Astrocyte (in vitro differentiated cells and primary cell): ENCODE data around the gene DOCK3. TPM values are rescaled to one million over a fixed set of nuclear protein-coding genes. Genes with fewer than 3 reads are reported as not detected.

Source experiments
- DNase-seq: peaks from one replicate; pipeline ENCODE4 v3.0.0-alpha.2; 2010; ENCODE audit warnings: low read depth
- FAIRE-seq: peaks from 2 replicates; lab custom pipeline; 2011; peaks lifted over from hg19 to GRCh38; lab: Jason Lieb, UNC
- H2AFZ ChIP-seq: 2 replicates; pipeline ENCODE4 v1.6.0; 2012; ENCODE audit warnings: low read depth, low read length, inconsistent platforms
- H3K27ac ChIP-seq: 2 replicates; pipeline ENCODE4 v1.5.1; 2011; ENCODE audit warnings: low read depth, low read length, inconsistent platforms
- H3K27me3 ChIP-seq: 2 replicates; pipeline ENCODE4 v1.6.0; 2011; ENCODE audit warnings: low read length, inconsistent platforms; ENCODE audit not compliant: insufficient read depth
- H3K36me3 ChIP-seq: 2 replicates; pipeline ENCODE4 v1.5.1; 2011; ENCODE audit warnings: low read length, inconsistent platforms; ENCODE audit not compliant: insufficient read depth
- H3K4me1 ChIP-seq: 2 replicates; pipeline ENCODE4 v1.5.1; 2011; ENCODE audit warnings: low read length, inconsistent platforms; ENCODE audit not compliant: insufficient read depth
- H3K4me2 ChIP-seq: 2 replicates; pipeline ENCODE4 v1.6.0; 2012; ENCODE audit warnings: low read length, inconsistent platforms
- H3K4me3 ChIP-seq: 2 replicates; pipeline ENCODE4 v1.5.1; 2011; ENCODE audit warnings: low read depth, mild to moderate bottlenecking, low read length, inconsistent platforms; ENCODE audit not compliant: insufficient read depth
- H3K79me2 ChIP-seq: 2 replicates; pipeline ENCODE4 v1.6.0; 2012; ENCODE audit warnings: mild to moderate bottlenecking, low read length, inconsistent platforms; ENCODE audit not compliant: insufficient read depth
- H3K9ac ChIP-seq: 2 replicates; pipeline ENCODE4 v1.6.0; 2012; ENCODE audit warnings: mild to moderate bottlenecking, low read length, inconsistent platforms
- H3K9me3 ChIP-seq: 2 replicates; pipeline ENCODE4 v1.5.1; 2012; ENCODE audit warnings: low read depth, mild to moderate bottlenecking, low read length, inconsistent platforms; ENCODE audit not compliant: insufficient read depth
- H4K20me1 ChIP-seq: 2 replicates; pipeline ENCODE4 v1.6.0; 2012; ENCODE audit warnings: low read length, inconsistent platforms; ENCODE audit not compliant: insufficient read depth
- H3K27ac Mint-ChIP-seq: one replicate; pipeline ENCODE4 v1.8.0; 2021; ENCODE audit warnings: mild to moderate bottlenecking, mixed read lengths; ENCODE audit not compliant: unreplicated experiment
- H3K27me3 Mint-ChIP-seq: one replicate; pipeline ENCODE4 v1.8.0; 2021; ENCODE audit warnings: low read depth, mixed read lengths; ENCODE audit not compliant: unreplicated experiment
- H3K36me3 Mint-ChIP-seq: one replicate; pipeline ENCODE4 v1.8.0; 2021; ENCODE audit warnings: low read depth, mixed read lengths; ENCODE audit not compliant: unreplicated experiment
- H3K4me1 Mint-ChIP-seq: one replicate; pipeline ENCODE4 v1.8.0; 2021; ENCODE audit warnings: low read depth, mixed read lengths; ENCODE audit not compliant: unreplicated experiment
- H3K4me3 Mint-ChIP-seq: one replicate; pipeline ENCODE4 v1.8.0; 2021; ENCODE audit warnings: mild to moderate bottlenecking, moderate library complexity, mixed read lengths; ENCODE audit not compliant: unreplicated experiment
- H3K9me3 Mint-ChIP-seq: one replicate; pipeline ENCODE4 v1.8.0; 2021; ENCODE audit warnings: mild to moderate bottlenecking, mixed read lengths; ENCODE audit not compliant: unreplicated experiment
- EZH2 ChIP-seq: IDR thresholded peaks from 2 replicates; pipeline ENCODE4 v1.6.1; 2012; ENCODE audit warnings: mild to moderate bottlenecking, low read length, inconsistent platforms; ENCODE audit not compliant: insufficient read depth
- total RNA-seq: library from RNA; stranded (reverse); gene quantifications from 2 replicates; pipeline ENCODE4 v1.2.1, GENCODE V29; 2021
- TF ChIP-seq, protein P1 (sequence below): IDR thresholded peaks from 2 replicates; pipeline ENCODE4 v1.5.1; 2011; ENCODE audit warnings: low read depth, mild to moderate bottlenecking, inconsistent platforms, low read length, moderate library complexity; ENCODE audit not compliant: insufficient read depth

Gene DOCK3
- total RNA-seq, 1 donor from 2014 or later, result 3.3 TPM

- FAIRE-seq, result no peak
- H3K36me3 Mint-ChIP-seq, result peaks cover 7% of the 10 kb centered on the region
- no peak overlapping the region for H3K27ac Mint-ChIP-seq
- Histone ChIP-seq H3K36me3 (peaks cover 21% of the 10 kb centered on the region), H4K20me1 (peaks cover 18% of the 10 kb centered on the region), H3K27ac (no peak overlapping the region), H3K4me2 (no peak overlapping the region), H2AFZ (no peak overlapping the region), H3K79me2 (no peaks in the 10 kb centered on the region), H3K4me1 (no peaks in the 10 kb centered on the region), H3K27me3 (no peaks in the 10 kb centered on the region), H3K4me3 (no peak overlapping the region), H3K9me3 (no peaks in the 10 kb centered on the region), H3K9ac (no peak overlapping the region)
- H3K4me3 Mint-ChIP-seq, result no peak overlapping the region
- TF ChIP-seq, protein P1, sequence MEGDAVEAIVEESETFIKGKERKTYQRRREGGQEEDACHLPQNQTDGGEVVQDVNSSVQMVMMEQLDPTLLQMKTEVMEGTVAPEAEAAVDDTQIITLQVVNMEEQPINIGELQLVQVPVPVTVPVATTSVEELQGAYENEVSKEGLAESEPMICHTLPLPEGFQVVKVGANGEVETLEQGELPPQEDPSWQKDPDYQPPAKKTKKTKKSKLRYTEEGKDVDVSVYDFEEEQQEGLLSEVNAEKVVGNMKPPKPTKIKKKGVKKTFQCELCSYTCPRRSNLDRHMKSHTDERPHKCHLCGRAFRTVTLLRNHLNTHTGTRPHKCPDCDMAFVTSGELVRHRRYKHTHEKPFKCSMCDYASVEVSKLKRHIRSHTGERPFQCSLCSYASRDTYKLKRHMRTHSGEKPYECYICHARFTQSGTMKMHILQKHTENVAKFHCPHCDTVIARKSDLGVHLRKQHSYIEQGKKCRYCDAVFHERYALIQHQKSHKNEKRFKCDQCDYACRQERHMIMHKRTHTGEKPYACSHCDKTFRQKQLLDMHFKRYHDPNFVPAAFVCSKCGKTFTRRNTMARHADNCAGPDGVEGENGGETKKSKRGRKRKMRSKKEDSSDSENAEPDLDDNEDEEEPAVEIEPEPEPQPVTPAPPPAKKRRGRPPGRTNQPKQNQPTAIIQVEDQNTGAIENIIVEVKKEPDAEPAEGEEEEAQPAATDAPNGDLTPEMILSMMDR, result no peak
- TF ChIP-seq EZH2, result no peak
- H3K4me1 Mint-ChIP-seq, result no peaks in the 10 kb centered on the region
- H3K9me3 Mint-ChIP-seq, result no peaks in the 10 kb centered on the region
- DNase-seq, result no peak
- no peaks in the 10 kb centered on the region for H3K27me3 Mint-ChIP-seq
Observed at GRCh38 chr3:51408021-51408420, 733.3 kb downstream of the DOCK3 start.

DNA sequence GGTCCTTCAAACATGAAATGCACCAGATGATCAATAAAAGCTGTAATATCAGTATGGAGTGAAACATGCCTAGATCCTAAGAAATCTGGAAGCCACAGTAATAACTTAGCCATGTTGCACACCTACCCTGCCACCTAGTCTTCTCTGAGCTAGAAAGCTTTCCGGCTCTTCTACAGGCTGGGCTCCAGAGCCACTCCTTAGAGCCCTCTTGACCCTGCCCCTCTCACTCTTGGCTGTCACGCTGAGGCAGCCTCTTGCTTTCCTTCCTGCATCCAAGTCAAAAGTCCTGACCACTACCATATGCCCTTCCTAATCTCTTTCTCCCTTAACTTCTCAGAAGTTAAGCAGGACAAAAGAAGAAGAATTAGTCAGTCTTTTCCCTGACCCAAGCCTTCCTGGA lies 734.1 kb downstream of the DOCK3 start:
- H3K27ac ChIP-seq, result no peak overlapping the region
- TF ChIP-seq, protein P1, result no peak
- no peak for TF ChIP-seq EZH2
- DNase-seq (no peak), FAIRE-seq (no peak)
- H3K9me3 Mint-ChIP-seq, result no peaks in the 10 kb centered on the region
- H3K36me3 ChIP-seq, result peaks cover 24% of the 10 kb centered on the region
- no peak overlapping the region for H3K4me3 Mint-ChIP-seq
- peaks cover 6% of the 10 kb centered on the region for H3K36me3 Mint-ChIP-seq
- no peak overlapping the region for H3K4me2 ChIP-seq
- no peak overlapping the region for H3K27ac Mint-ChIP-seq
- H3K4me3 ChIP-seq, result no peak overlapping the region
- H3K79me2 ChIP-seq, result no peaks in the 10 kb centered on the region
- H3K27me3 ChIP-seq, result no peaks in the 10 kb centered on the region
- no peaks in the 10 kb centered on the region for H3K4me1 ChIP-seq
- no peaks in the 10 kb centered on the region for H3K27me3 Mint-ChIP-seq
- no peaks in the 10 kb centered on the region for H3K9me3 ChIP-seq
- no peak overlapping the region for H2AFZ ChIP-seq
- H3K4me1 Mint-ChIP-seq, result no peaks in the 10 kb centered on the region
- peaks cover 18% of the 10 kb centered on the region for H4K20me1 ChIP-seq
- no peak overlapping the region for H3K9ac ChIP-seq

DNA sequence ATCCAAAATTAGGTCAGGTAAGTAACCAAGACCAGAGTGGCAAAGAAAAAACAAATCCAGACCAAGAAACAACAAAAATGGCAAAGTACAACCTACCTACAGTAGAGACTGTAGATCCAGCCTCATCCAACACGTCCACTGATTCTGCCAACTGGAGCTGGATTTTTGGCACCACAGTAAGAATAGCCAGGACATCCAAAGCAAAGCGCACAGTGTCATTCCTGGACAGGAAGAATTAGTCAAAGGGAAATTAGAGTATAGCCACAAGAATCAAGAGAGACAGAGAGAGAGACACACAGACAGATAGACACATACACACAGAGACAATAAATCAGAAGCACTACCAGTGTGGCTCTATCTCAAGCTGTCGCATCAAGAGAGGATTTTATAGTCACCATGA lies 747.5 kb downstream of the DOCK3 start:
- Histone ChIP-seq H4K20me1 (no peaks in the 10 kb centered on the region), H3K9me3 (no peaks in the 10 kb centered on the region), H3K79me2 (no peaks in the 10 kb centered on the region), H3K9ac (no peak overlapping the region), H3K27ac (no peak overlapping the region), H3K4me2 (no peak overlapping the region), H3K27me3 (no peaks in the 10 kb centered on the region), H3K36me3 (peaks cover 14% of the 10 kb centered on the region), H3K4me3 (no peak overlapping the region), H3K4me1 (no peaks in the 10 kb centered on the region), H2AFZ (no peak overlapping the region)
- no peak overlapping the region for H3K27ac Mint-ChIP-seq
- no peak for FAIRE-seq
- H3K4me3 Mint-ChIP-seq, result no peak overlapping the region
- no peaks in the 10 kb centered on the region for H3K9me3 Mint-ChIP-seq
- DNase-seq, result no peak
- H3K27me3 Mint-ChIP-seq, result no peaks in the 10 kb centered on the region
- no peaks in the 10 kb centered on the region for H3K4me1 Mint-ChIP-seq
- peaks cover 6% of the 10 kb centered on the region for H3K36me3 Mint-ChIP-seq
- TF ChIP-seq EZH2, result no peak
- TF ChIP-seq, protein P1, result no peak
